T1000 (cell line): ENCODE measurements around the gene TXNRD2.

Experiments
- DNase-seq: peaks from one replicate; lab custom pipeline; 2025; ENCODE audit warnings: mixed read lengths; lab: John Stamatoyannopoulos, UW

TXNRD2 gene

DNA sequence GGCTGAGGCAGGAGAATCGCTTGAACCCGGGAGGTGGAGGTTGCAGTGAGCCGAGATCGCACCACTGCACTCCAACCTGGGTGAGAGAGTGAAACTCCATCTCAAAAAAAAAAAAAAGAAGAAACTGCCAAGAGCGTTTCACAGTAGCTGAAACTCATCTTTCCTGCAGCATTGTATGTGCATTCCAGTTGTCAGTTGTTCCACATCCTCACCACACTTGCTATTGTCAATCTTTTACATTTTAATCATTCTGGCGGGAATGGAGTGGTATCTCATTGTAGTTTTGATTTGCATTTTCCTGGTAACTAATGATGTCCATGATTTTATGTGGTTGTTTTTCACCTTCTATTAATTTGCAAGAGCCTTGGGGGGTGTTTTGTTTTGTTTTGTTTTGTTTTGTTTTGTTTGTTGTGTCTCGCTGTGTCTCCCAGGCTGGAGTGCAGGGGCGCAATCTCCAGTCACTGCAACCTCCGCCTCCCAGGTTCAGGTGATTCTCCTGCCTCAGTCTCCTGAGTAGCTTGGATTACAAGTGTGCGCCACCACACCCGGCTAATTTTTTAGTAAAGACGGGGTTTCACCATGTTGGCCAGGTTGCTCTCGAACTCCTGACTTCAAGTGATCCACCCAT lies 78.9 kb downstream of the TXNRD2 start:
- no peak for DNase-seq

- DNase-seq, result no peak
These were observed 81.6 kb downstream of the TXNRD2 start for GRCh38 chr22:19859861-19860510.

DNA sequence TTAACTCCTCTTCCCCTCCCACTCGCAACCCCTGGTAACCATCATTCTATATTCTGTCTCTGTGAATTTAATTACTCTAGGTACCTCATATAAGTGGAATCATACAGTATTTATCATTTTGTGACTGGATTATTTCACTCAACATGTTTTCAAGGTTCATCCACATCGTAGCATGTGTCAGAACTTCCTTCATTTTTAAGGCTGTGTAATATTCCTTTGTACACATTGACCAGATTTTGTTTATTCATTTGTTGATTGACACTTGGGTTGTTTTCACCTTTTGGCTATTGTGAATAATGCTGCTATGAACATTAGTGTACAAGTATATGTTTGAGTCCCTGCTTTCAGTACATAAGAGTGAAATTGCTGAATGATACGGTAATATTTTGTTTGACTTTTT lies 84.2 kb downstream of the TXNRD2 start:
- no peak for DNase-seq

- DNase-seq, result no peak
These were observed 85.9 kb downstream of the TXNRD2 start for GRCh38 chr22:19855504-19856409.

DNA sequence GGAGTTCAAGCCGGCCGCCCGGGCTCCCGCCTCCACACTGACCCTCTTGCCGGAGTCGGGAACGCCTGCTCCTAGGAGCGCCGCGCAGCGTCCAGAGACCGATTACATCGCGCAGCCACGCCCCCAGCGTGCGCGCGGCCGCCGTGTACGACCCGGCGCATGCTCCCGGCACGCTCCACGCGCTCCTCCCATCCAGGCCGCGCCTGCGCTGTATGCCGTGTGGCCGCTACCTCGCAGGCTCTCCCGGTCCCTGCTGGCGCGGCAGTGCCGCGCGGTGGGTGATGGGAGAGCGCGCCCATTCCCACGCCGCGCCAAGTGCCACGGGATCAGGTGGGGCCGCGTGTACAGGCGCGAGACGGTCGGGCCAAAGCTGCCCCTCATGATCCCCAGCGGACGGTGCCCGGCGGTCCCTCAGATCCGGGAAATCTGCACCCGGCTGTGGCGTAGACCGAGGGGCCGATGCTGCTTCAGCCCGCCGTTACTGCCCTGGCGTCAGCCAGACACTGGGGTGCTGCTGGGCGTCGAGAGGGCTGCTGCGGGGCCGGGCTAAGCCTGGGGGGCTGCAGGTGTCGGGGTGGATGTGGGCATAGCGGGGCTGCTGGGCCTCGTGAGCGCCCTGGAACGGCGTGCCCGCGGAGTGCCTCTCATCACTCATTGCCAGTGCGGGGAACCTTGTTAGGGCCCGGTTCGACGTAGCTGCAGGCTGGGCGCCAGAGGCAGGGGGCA lies 86.7 kb downstream of the TXNRD2 start, which contains the start of the genes GNB1L and RTL10:
TSS of gene GNB1L (minus strand) at position 97 of the 726 bp plus-strand sequence. CDS start 33,519 bp downstream, outside the sequence.
TSS of gene RTL10 (minus strand) at position 97 of the 726 bp plus-strand sequence. CDS start 2,613 bp downstream, outside the sequence.
- DNase-seq, result peak; percentile 91

DNA sequence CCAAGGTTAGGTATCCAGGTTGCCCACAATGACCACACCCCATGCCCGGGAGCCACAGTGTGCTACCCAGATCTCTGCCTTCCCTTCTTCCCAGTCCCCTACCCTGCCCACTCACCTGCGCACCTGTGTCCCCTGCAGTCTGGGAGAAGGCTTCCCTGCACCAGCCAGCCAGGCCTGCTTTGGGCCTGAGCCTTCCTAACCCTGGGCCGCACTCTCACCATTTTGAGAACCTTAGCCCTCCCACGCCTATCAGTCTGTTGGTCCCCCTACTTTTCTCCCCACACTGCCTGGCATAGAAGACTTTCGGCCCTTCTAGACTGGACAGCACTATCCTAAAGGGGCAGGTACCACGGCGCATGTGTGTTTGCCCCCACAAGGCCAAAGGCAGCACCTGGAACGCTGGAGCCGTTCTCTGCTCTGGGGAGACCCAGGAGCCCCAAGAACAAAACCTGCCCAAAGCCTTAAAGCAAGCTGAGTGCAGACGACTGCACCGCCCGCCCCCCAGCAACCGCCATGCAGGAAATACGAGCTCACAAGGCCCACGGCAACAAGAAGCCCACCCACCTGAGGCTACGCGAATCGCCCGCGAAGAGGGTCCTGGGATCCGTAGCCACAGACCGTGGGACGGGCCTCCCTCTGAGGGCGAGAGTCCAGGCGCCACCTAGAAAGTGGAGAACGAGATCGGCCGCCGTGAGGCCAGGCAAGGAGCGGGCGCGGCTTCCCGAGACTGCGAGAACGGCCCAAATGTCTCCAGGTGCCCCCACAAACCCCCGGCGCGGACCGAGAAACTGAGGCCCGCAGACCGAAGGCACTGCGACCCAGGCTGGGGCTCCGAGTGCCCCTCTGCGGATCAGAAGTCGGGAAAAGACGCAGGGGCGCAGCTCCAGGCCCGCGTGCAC lies 87.5 kb downstream of the TXNRD2 start:
- no peak for DNase-seq

- DNase-seq, result no peak
These were observed 88.3 kb downstream of the TXNRD2 start for GRCh38 chr22:19853058-19853878.

DNA sequence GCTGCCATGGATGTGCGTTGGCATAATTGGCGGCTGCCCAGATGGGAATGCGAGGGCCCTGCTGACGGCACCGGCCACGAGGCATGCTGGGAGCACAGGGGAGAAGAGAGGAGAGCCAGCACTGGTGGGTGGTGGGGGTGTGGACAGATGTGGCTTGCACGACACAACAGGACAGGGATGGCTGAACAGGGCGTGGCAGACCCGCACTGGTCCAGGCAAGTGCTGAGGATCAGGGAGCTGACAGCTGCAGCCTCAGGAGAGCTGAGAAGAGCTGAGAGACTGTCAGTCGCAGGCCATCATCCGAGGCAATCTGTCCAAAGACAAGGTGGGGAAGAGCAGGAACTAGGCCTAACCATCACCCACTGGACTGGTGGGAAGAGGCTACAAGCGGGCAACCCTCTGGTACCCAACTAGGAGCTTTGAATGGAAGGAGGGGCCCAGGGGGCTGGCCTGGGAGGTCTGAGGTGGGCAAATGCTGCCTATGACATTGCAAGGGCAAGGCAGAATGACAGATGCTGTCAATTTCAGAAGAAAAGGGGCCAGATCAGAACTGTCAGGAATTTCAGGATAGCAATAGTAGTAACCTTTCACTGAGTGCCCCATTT lies 89.3 kb downstream of the TXNRD2 start:
- no peak for DNase-seq

DNA sequence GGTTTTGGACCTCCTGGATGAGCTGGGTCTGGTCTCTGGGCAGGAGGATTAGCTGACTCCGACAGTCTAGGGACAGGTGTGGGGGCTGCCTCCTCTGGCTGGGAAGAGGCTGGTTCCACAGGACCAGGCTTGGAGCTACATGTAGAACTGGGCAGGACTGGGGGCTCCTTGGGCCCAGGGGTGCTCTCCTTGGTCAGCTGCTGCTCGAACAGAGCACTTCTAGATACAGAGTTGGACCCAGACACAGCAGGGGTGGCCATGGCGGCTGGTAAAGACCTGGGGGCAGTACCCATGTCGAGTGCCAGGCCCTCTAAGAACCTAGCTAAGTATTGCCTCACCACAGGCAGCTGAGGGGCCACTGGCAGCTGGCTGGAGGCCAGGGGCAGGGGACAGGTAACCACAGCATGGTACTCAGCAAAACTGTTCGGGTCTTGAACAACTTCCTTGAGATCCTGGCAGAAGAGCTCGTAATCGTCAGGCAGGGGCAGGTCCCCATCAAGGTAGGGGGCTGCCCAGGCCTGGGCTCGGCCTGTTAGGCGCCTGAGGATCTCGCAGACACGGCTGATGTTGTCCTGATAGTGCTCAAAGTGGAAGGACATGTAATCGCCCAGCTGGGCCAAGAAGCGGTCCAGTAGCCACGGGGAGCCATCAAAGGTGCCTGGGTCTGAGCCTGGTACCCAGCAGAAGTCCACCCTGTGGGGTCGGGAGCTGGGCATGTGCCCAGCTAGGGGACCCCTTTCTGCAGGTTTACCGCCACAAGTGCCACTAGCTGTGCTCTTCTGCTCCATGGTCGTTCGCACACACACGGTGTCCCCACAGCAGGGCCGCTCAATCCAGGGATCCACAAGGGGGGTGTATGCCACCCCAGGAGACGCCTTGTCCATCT lies 90.1 kb downstream of the TXNRD2 start:
- no peak for DNase-seq

DNA sequence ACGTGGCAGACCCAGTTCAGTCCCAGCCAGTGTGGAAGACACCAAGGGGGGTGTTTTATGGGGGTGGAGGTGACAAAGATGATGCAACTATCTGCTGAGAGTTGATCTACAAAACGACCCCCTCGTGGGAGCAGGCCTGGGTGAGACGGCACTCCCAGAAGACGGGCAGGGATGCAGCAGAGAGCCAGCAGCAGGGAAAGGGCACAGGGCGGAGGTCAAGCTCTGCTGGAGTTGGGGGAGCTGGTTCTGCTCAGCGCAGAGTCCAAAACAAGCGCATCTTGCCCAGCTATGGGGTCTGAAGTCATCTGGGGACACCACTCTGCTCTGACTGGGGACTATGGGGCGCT lies 90.9 kb downstream of the TXNRD2 start:
- DNase-seq, result no peak

GRCh38 chr22:19849835-19850762 lies 91.5 kb downstream of the TXNRD2 start:
- DNase-seq, result no peak

GRCh38 chr22:19848298-19849224 lies 93.1 kb downstream of the TXNRD2 start:
- DNase-seq, result no peak

DNA sequence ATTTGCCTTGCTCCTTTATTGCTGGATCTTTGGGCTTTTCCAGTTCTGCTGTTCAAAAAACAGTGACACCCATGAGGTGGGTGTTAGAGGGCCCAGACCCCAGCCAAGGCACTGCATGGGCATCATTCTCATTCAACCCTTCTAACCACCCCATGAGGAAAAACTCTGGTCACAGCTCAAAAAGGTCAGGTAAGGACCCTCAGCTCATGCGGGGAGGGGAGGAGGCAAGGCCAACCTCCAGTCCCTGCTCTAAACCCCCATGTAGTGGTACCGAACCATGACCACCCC lies 94.3 kb downstream of the TXNRD2 start:
- DNase-seq, result no peak

DNA sequence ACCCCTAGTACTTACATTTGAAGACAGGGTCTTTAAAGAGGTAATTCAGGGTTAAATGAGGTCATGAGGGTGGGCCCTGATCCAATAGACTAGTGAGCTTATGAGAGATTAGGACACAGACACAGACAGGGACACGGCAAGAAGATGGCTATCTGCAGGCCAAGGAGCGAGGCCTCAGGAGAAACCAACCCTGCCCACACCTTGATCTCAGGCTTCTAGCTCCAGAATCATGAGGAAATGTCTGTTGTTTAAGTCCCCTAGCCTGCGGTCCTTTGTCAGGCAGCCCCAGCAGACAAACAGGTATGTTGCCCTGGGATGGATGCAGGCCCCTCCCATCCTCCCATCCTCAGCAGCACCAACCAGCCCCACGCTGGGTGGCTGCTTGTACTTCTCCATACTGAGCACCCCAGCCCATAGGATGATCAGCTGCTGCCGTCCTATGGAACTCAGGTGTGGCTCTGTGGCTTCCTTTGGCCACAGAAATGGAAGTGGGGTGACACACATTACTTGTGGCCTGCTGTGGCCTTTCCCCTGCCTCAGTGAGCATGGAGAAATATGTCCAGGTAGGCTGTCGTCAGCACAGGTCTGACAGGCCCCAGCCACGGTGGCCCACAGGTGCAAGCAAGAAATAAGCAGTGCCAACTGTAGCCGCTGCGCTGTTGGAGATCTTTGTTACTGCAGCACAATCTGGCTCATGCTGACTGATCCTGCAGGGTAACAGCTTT lies 94.8 kb downstream of the TXNRD2 start:
- no peak for DNase-seq

DNA sequence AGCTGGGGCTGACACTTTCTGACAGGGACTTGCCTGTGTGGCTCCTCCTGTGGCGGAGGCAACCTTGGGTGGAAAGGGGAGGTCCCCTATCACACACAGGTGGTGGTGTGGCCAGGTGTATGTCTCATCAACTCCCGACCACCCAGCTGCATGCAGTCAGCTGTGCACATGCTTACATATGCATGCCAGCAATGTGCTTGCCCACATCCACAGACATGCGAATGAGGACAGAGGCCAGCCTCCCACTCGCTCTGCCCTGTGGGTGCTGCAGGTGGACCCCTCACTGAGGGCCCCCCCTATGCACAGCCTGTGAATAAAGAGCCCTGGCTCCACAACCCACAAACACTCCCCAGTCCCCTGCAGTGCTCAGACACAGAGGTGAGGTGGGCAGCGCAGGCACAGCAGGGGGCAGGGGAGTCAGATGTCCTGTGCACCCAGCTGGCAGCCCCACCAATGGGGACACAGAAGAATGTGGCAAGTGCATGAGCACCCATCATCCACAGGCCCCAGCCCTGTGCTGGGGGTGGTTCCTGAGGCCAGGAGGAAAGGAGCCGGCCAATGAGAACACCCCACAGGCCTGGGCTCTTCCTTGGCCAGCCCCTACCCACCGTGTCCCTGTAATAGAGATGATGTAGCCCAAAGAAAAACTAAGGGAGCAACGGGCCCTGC lies 96.4 kb downstream of the TXNRD2 start:
- no peak for DNase-seq
